Hematopoietic multipotent progenitor cell (in vitro differentiated cells): ENCODE results near the gene CGB8. TPM values are rescaled to one million over a fixed set of nuclear protein-coding genes. Genes with fewer than 3 reads are reported as not detected.
"Not testable (repeated sequence)": the region's sequence is repeated elsewhere in the genome, so short reads cannot be mapped to it uniquely, and the experiment has no call there.

Experiments
- DNase-seq, 3 donors: peaks; one replicate each; pipeline ENCODE4 v3.0.0-alpha.2; 2011 to 2015; ENCODE audit warnings: low read depth in 2 of 3, low spot score in 2 of 3
- total RNA-seq: library from RNA; depleted of rRNA; stranded (reverse); fragments of >200 nt; gene quantifications from one replicate; pipeline ENCODE4 v1.2.3, GENCODE V29; 2012

CGB8 gene
- total RNA-seq, 1 donor, result not detected

DNA sequence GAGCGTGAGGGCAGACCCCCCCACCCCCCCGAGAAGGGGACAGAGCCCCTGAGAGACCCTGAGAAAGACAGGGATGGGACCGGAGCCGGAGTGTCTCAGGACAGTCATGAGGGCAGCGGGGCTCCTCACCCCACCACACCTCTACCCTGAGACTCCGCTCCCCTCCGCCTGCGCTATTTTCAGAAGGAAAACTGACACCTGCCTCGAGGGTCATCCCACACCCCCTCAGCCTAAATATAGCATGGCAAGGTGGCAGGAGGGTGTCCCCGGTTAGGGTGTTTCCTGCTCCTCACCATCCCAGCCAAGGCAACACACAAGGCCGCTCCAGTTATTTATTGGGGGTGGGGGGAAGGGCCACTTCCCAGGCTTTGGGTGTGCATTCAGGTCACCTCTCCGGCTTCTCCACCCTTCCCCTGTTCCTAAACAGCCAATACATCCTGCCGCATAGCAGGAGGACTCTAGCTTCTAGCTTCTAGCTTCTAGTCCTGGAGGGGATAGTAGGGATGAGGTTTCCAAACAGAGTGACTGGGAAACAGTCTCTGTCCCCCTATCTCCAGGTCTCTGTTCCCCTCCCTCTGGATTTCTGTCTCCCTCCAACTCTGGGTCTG, 17.1 kb upstream of the CGB8 start:
- no peak for DNase-seq

DNA sequence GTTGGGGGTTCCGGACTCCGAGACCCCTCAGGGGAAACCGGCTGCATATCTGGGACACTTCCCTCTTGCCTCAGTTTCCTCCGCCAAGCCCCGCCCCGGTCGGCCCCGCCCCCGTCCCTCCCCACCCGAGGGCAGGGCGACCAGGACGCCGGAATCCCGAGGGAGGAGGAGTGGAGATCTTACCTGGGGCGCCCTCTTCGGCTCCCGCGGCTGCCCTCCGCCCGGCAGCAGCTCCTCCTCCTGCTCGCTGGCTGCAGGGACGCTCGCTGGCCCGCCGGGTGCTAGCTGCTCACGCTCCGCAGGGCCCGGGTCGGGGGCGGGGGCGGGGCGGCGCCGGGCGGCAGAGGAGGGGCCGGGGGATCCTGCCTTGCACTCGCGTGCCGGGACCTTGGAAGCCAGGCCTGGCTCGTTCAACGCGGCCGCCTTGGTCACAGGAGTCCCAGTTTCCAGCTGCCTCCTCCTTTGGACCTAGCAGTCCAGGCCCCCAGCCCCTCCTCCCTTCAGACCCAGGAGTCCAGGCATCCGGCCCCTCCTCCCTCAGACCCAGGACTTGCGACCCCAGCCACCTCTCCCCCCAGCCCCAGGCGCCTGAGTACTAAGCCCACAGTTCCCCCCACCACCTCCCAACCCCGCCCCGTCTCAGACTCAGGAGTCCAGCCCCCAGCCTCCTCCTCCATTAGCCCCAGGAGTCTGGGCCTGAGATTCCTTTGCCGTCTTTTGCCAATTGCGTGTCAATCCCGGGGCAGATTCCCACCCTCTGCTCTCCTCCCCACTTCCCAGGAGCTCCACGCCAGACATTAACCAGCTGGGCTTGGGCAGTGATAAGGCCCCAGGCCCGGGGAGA, 16.1 kb upstream of the CGB8 start, which contains the start of gene NTF4:
TSS of gene NTF4 (minus strand) at position 51 of the 844 bp plus-strand sequence. CDS start 2,821 bp downstream, outside the sequence.
- no peak for DNase-seq

DNA sequence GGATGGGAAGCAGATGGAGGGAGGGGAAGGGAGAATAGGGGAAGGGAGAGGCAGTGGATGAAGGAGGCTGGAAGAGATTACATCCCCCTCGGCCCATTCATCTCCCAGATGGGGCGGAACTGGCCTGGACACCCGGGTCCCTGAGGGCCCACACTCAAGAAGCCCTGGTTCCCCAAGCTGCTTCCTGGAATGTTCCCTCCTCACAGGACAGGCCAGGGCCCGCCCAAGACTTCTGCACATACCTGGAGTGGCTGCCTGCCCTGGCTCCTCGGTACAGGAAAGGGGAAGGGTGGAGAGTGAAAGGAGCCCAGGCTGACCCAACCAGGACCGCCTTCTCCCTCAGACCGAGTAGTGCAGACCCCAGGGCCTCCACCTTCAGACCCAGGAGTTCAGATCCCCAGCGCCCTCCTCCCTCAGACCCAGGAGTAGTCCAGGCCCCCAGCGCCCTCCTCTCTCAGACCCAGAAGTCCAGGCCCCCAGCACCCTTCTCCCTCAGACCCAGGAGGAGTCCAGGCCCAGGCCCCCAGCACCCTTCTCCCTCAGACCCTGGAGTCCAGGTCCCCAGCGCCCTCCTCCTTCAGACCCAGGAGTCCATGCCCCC, 15.2 kb upstream of the CGB8 start:
- DNase-seq, result no peak

DNA sequence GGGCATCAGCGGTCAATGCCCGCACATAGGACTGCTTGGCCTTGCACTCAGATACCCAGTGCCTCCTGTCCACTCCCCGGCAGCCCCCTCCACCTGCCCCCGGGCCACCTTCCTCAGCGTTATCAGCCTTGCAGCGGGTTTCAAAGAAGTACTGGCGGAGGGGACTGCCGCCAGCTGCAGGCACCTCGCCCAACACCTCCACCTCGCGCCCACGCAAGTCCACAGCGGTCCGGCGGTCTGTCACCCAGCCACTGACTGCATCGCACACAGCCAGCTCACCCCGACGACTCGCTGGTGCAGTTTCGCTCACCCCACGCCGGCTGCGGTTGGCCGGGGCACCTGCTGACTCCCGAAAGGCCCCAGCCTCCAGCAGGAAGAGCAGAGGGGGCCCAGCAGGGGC, 12.5 kb upstream of the CGB8 start:
- DNase-seq, result no peak

DNA sequence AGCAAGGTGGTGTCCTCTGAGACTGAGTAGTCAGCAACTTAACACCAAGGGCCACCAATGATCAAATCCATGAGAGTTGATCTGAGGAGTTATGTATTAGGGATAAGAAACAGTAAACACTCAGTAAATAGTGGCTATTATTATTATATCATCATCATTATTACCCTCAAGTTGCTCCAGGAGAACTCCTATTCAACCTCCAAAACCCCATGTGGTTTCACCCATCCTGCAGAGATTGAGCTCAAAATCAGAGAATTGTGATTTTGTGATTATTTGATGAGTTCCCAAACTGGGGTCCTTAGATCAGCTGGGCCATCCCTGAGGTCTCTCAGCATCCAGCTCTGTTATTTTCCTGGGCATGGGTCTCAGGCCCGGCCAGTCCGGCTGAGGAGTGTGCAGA, 12.1 kb upstream of the CGB8 start:
- no peak for DNase-seq

DNA sequence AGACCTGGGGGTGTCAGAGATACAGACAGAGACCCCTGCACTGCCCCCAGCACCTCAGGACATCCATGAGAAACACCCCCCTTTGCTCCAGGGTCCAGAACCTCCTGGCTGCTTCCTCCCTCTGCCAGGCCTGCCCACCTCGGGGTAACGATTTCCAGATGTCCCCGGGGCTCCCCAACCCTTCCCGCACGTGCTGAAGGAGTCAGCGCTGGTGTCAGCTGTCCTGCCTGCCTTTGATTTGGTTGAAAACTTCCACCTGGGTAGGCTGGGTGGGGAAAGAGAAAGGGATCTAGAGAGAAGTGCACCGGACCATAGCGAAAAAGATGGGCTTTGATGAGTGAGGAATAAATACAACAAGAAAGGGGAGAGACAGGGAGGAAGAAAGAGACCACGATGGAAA, 10.1 kb upstream of the CGB8 start:
- no peak for DNase-seq

DNA sequence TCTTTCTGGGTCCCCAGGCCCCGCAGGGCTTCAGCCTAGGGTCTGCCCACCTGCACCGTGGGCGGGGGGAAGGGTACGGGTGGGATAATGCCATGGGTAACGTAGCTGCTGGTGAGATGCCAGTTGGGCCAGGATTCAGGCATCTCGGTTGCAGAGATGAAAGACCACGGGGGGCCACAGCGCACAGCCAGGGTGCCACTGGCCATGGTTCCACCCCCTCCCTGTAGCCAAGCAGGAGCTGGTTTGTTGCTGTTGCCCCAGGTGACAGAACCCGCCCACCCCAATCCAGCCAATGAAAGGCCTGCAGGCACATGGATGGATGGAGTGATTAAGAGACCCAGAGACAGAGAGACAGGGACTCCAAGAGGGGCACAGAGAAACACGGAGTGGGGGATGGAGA, 9.7 kb upstream of the CGB8 start:
- DNase-seq, result peak in 1 of 3 donors; percentile 24

DNA sequence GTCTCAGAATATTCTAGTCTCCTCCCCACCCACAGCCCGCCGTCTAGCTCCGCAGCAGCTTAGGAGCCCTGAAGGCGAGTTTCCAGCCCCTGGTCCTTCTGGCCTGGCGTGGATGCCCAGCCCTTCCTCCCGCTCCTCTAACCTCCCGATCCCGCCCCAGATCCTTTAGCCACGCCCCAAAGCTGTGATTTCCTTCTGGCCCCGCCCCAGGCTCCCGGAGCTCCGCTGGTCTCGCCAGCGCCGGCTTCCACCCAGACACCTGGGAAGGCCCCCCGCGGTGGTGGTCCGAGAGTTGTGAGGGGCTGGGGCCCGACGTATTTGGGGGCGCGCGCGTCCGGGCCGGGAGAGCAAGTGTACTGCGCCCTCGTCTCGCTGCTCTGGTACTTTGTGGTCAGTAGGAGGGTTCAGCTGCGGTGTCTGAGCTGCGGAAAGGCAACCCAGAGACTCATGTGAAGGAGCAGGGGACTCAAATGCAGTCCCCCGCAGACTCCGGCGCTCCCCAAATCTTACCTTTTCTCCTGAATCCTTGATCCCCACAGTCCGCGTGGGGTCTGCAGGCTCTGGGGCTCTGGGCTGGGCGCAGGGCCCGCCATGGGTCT, 8.8 kb upstream of the CGB8 start, which contains the start of gene CGB7:
TSS of gene CGB7 (minus strand) at position 114 of the 599 bp plus-strand sequence. CDS start 2,374 bp downstream, outside the sequence.
- no peak for DNase-seq

DNA sequence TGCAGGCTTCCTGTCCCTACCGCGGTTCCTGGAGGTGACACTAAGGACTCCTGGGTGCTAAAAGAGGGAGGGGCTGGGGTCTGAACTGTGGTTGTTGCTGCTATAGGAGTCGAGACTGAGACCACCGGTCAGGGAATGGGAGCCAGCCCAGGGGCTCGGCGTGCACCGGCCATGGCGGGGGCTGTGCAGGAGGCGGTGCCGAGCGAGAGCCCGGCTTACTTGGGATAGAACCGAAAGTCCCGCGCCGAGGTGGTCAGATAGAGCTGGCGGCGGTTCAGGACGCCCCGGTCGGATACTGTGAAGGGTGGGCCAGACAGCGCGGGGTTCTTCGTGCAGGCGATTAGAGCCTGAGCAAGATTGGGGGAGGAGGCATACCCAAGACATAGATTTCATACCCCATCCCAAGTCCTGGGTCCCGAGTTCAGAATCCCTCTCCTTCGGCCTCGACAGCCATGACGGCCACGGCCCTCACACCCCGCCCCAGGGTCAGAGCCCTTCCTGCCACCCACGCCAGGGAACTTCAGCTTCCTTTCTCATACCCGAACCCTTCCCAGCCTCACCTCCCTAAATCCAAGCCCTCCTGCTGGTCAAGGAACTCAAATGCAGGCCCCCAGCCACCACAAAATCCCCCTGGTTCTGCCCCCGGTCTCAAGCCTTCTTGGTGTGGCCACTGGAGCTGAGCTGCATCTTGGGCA, 8.1 kb upstream of the CGB8 start:
- DNase-seq, result not testable (repeated sequence)

DNA sequence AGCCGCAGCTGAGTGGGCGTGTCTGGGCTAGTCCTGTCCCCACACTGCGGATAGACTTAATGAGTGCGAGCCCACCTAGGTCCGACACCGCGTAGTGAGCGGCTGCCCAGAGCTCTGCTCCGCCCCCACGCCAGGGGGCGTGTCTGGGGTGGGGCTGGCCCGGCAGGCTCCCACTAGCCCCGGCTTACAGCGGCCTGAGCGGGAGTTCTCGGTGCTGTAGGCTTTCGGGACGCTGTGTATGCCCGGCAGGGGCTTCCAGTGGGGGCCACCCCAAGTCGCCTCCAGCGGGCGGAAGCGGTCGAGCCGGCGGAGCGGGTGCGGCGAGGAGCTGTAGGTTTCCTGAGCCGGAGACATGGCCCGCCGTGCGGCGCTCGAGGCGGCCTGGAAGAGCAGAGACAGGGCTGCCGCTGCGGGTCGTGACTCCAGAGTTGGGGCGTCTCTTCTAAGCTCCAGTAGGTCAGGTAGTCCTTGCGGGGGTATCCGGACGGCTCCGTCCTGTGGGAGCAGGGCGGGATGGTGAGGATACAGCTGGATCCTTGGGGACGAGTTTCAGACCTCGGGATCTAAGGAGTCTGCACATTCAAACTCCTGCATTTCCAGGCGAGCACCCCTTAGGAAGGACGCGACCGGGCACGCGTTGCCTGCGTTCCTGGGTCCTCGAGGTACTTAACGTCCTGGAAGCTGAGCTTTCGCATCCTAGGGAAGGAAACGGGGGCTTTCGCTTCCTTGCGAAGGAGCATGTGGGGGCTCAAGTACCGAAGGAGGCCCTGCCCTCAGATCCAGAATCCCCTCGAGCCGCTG, 7.4 kb upstream of the CGB8 start:
- peak in 1 of 3 donors; percentile 34 for DNase-seq

DNA sequence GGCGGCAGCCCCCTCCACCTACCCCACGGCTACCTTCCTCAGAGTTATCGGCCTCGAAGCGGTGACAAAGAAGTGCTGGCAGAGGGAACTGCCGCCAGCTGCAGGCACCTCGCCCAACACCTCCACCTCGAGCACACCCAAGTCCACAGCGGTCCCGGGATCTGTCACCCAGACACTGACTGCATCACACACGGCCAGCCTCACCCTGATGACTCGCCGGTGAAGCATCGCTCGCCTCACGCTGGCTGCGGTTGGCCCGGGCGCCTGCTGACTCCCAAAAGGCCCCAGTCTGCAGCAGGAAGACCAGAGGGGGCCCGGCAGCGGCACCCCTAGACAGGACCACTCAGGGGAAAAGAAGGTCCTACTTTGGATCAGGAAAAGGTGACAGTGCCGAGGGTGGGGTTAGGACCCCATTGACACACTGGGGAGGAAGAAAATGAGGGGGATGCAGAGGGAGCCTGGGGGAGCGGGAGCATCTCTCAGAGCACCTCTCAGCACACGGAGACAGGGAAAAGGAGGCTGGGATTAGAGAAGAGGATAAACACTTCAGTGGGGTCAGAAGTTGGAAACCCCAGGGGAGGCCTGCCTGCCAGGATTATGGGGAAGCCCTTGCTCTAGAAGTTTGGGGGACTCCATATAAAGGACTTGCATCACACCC, 1.6 kb upstream of the CGB8 start:
- not testable (repeated sequence) for DNase-seq

DNA sequence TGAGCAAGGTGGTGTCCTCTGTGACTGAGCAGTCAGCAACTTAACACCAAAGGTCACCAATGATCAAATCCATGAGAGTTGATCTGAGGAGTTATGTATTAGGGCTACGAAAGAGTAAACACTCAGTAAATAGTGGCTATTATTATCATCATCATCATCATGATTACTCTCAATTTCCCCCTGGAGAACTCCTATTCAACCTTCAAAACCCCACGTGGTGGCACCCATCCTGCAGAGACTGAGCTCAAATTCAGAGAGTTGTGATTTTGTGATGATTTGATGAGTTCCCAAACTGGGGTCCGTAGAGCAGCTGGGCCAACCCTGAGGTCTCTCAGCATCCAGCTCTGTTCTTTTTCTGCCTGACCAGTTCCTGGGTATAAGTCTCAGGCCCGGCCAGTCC, 923 bp upstream of the CGB8 start:
- not testable (repeated sequence) for DNase-seq

DNA sequence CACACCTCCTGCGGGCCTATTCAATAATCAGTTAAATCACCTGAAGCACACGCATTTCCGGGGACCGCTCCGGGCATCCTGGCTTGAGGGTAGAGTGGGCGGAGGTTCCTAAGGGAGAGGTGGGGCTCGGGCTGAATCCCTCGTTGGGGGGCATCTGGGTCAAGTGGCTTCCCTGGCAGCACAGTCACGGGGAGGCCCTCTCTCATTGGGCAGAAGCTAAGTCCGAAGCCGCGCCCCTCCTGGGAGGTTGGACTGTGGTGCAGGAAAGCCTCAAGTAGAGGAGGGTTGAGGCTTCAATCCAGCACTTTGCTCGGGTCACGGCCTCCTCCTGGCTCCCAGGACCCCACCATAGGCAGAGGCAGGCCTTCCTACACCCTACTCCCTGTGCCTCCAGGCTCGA, 5.4 kb downstream of the CGB8 start, which contains the start of gene CGB5:
TSS of gene CGB5 (plus strand) at position 301 of the 400 bp plus-strand sequence. CDS start 362 bp downstream, outside the sequence.
- DNase-seq, result not testable (repeated sequence)

DNA sequence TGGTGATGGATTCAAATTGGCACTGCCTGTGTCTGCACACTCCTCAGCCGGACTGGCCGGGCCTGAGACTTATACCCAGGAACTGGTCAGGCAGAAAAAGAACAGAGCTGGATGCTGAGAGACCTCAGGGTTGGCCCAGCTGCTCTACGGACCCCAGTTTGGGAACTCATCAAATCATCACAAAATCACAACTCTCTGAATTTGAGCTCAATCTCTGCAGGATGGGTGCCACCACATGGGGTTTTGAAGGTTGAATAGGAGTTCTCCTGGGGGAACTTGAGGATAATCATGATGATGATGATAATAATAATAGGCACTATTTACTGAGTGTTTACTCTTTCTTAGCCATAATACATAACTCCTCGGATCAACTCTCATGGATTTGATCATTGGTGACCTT, 6.2 kb downstream of the CGB8 start:
- DNase-seq, result not testable (repeated sequence)

DNA sequence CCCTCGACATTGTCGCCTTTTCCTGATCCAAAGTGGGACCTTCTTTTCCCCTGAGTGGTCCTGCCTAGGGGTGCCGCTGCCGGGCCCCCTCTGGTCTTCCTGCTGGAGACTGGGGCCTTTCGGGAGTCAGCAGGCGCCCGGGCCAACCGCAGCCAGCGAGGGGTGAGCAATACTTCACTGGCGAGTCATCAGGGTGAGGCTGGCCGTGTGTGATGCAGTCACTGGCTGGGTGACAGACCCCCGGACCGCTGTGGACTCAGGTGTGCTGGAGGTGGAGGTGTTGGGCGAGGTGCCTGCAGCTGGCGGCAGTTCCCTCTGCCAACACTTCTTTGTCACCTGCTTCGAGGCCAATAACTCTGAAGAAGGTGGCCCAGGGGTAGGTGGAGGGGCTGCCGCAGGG, 6.7 kb downstream of the CGB8 start:
- DNase-seq, result no peak

DNA sequence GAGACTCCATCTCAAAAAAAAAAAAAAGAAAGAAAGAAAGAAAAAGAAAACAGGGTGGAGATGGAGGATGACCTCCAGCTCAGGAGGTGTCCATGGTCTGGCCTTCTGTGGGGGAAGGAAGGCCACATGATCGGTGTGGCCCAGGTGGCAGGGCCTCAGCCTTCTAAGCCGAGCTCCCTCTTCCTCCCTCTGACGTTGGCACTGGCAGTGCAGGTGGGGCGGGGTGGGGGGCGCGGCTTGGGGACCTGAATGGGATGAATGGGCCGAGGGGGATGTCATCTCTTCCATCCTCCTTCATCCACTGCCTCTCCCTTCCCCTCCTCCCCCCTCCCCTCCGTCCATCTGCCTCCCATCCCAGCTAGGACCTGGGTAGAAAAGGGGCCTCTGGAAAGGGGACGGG, 9.2 kb downstream of the CGB8 start:
- DNase-seq, result not testable (repeated sequence)

DNA sequence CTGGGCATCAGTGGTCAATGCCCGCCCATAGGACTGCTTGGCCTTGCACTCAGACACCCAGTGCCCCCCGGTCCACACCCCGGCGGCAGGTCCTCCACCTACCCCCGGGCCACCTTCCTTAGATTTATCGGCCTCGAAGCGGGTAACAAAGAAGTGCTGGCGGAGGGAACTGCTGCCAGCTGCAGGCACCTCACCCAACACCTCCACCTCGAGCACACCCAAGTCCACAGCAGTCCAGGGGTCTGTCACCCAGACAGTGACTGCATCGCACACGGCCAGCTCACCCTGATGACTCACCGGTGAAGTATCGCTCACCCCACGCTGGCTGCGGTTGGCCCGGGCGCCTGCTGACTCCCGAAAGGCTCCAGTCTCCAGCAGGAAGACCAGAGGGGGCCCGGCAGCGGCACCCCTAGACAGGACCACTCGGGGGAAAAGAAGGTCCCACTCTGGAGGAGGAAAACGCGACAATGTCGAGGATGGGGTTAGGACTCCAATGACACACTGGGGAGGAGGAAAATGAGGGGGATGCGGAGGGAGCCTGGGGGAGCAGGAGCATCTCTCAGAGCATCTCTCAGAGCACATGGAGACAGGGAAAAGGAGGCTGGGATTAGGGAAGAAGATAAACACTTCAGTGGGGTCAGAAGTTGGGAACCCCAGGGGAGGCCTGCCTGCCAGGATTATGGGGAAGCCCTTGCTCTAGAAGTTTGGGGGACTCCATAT, 10.2 kb downstream of the CGB8 start:
- DNase-seq, result not testable (repeated sequence)

DNA sequence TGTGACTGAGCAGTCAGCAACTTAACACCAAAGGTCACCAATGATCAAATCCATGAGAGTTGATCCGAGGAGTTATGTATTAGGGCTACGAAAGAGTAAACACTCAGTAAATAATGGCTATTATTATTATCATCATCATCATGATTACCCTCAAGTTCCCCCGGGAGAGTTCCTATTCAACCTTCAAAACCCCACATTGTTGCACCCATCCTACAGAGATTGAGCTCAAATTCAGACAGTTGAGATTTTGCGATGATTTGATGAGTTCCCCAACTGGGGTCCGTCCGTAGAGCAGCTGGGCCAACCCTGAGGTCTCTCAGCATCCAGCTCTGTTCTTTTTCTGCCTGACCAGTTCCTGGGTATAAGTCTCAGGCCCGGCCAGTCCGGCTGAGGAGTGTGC, 10.8 kb downstream of the CGB8 start:
- not testable (repeated sequence) for DNase-seq
